Mucosa of descending colon (tissue), 3 donors: Measurements from ENCODE around the gene ATF6B. TPM values are rescaled to one million over a fixed set of nuclear protein-coding genes. Genes with fewer than 3 reads are reported as not detected.

ENCODE experiments used
- ATAC-seq: fragments of 200-7000 bp; cut with Tn5 transposase; one replicate; pipeline ENCODE4 v1.9.1; 2020; ENCODE audit warnings: mild to moderate bottlenecking, moderate library complexity
- DNase-seq, 3 donors: peaks; one replicate each; pipeline ENCODE4 v3.0.0-alpha.2; 2020
- H3K36me3 ChIP-seq: fragments of 200-600 bp; one replicate; pipeline ENCODE4 v1.8.0; 2021; ENCODE audit warnings: low read depth, mild to moderate bottlenecking
- H3K4me1 ChIP-seq: fragments of 200-600 bp; one replicate; pipeline ENCODE4 v1.8.0; 2021; ENCODE audit warnings: low read depth, mild to moderate bottlenecking
- H3K4me3 ChIP-seq: fragments of 200-600 bp; one replicate; pipeline ENCODE4 v1.8.0; 2021; ENCODE audit warnings: mild to moderate bottlenecking
- H3K9me3 ChIP-seq: fragments of 200-600 bp; one replicate; pipeline ENCODE4 v1.8.0; 2021; ENCODE audit warnings: mild to moderate bottlenecking
- CTCF ChIP-seq: fragments of 200-600 bp; IDR thresholded peaks from one replicate; pipeline ENCODE4 v1.8.0; 2022; ENCODE audit warnings: antibody characterized with exemption, mild to moderate bottlenecking
- intact Hi-C, 2 donors: fragments of 100-400 bp; cut with DNase I in 1 of 2; cut with micrococcal nuclease in 1 of 2; formaldehyde crosslinking; loops; one replicate each; pipeline versions ENCODE4 v1.11.0 to v1.11.1; 2022; cut with DNase I, micrococcal nuclease
- total RNA-seq, 3 donors: library from RNA; stranded (reverse); fragmentation: NEBNext Ultra II Directional in 2 of 3; extraction: Animal tissue kit (Norgen Biotek cat#: 25700) in 2 of 3; gene quantifications; one replicate each; pipeline versions ENCODE4 v1.2.1 to v1.2.4, GENCODE V29; 2021 to 2023
- donor health status: DM: no; HTN: no; CAD: no; lungs with moderate emphysema.
- donor health status: DM: no; HTN: no; CAD: no.
- donor health status: DM: no; HTN: yes; CAD: no.

Gene ATF6B
- total RNA-seq, 3 donors from 2014 or later, result 79.9 to 121 (median 97.4) TPM

DNA sequence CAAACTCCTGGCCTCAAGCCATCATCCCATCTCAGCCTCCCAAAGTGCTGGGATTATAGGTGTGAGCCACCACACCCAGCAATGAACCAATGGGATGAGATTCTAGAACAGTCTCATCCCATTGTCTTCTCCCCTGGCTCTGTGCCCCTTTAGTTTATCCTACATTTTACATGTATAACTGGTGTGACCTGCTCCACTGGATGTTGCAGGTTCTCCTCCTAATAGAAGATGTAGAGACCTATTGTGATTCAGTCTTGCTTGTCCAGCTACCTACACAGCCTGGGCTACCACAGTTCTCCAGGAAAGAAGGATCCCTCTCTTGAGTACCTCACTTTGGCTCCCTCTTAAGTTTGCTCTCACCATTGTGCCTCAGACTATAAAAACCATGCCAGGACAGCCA, 4.1 kb upstream of the ATF6B start:
- DNase-seq, result no peak
- intact Hi-C loops, result no loop called here
- Histone ChIP-seq H3K9me3 (no peaks in the 10 kb centered on the region), H3K4me1 (peaks cover 16% of the 10 kb centered on the region), H3K4me3 (no peak overlapping the region), H3K36me3 (no peaks in the 10 kb centered on the region)
- no peak for ATAC-seq
- TF ChIP-seq CTCF, result no peak

GRCh38 chr6:32131439-32131948, 3.4 kb upstream of the ATF6B start:
- DNase-seq (no peak), ATAC-seq (no peak)

GRCh38 chr6:32129297-32130088, 1.4 kb upstream of the ATF6B start:
- TF ChIP-seq CTCF, result no peak
- ATAC-seq, result peak; percentile 66
- intact Hi-C loops, result no loop called here

More at GRCh38 chr6:32131439-32131948, 3.4 kb upstream of the ATF6B start:
- peaks cover 22% of the 10 kb centered on the region for H3K4me1 ChIP-seq
- no peak for TF ChIP-seq CTCF
- H3K9me3 ChIP-seq, result no peaks in the 10 kb centered on the region
- intact Hi-C loops, result no loop called here
- H3K4me3 ChIP-seq, result no peak overlapping the region
- H3K36me3 ChIP-seq, result no peaks in the 10 kb centered on the region

DNA sequence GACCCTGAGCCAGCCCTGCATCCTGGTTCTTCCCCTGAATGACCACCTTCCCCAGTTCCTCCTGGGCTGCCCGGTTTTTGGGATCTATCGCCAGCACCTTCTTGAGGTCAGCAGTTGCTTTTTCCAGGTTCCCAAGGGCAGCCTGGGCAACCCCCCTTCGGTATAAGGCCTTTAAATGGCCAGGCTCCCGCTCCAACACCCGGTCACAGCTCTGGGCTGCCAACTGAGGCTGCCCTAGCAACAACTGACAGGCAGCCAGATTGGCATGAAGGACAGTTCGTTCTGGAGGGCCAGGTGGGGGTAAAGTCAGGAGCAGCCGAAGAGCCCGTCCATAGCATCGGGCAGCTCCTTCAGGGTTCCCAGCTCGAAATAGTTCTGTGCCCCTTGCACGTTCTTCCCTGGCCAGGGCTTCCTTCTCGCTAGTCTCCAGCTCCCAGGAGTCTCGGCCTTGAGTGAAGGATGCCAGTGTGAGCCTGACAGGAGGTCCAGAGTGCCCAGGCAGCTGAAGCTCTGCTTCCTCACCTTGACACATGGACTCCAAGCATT, 778 bp upstream of the ATF6B start:
- peak in 2 of 3 donors; percentile 41 to 59 for DNase-seq
- no peak for ATAC-seq
- Histone ChIP-seq H3K9me3 (no peaks in the 10 kb centered on the region), H3K36me3 (no peaks in the 10 kb centered on the region), H3K4me1 (peaks cover 25% of the 10 kb centered on the region), H3K4me3 (no peak overlapping the region)
- no peak for TF ChIP-seq CTCF
- intact Hi-C loops, result no loop called here

More at GRCh38 chr6:32129297-32130088, 1.4 kb upstream of the ATF6B start:
- H3K4me3 ChIP-seq, result peak overlapping the region; percentile 5
- H3K4me1 ChIP-seq, result peaks cover 25% of the 10 kb centered on the region
- no peaks in the 10 kb centered on the region for H3K36me3 ChIP-seq
- no peaks in the 10 kb centered on the region for H3K9me3 ChIP-seq
- peak in 1 of 3 donors; percentile 46 for DNase-seq

- intact Hi-C loops, result no loop called here
- no peak for DNase-seq
- TF ChIP-seq CTCF, result no peak
- ATAC-seq, result no peak
- Histone ChIP-seq H3K4me3 (peak overlapping the region; percentile 80), H3K36me3 (no peaks in the 10 kb centered on the region), H3K4me1 (peaks cover 25% of the 10 kb centered on the region), H3K9me3 (no peaks in the 10 kb centered on the region)
These were observed 683 bp downstream of the ATF6B start for GRCh38 chr6:32127409-32127716.
